NOMO-1 (cell line): ENCODE results near the gene PPP2R2D.
"Not testable (repeated sequence)": the region's sequence is repeated elsewhere in the genome, so short reads cannot be mapped to it uniquely, and the experiment has no call there.

Source experiments
- DNase-seq, 2 experiments: peaks; one replicate each; lab custom pipeline; 2025; ENCODE audit not compliant: unreplicated experiment in 2 of 2; lab: John Stamatoyannopoulos, UW

Gene PPP2R2D

GRCh38 chr10:131973160-131973951 is 72.5 kb downstream of the PPP2R2D start:
- no peak for DNase-seq

DNA sequence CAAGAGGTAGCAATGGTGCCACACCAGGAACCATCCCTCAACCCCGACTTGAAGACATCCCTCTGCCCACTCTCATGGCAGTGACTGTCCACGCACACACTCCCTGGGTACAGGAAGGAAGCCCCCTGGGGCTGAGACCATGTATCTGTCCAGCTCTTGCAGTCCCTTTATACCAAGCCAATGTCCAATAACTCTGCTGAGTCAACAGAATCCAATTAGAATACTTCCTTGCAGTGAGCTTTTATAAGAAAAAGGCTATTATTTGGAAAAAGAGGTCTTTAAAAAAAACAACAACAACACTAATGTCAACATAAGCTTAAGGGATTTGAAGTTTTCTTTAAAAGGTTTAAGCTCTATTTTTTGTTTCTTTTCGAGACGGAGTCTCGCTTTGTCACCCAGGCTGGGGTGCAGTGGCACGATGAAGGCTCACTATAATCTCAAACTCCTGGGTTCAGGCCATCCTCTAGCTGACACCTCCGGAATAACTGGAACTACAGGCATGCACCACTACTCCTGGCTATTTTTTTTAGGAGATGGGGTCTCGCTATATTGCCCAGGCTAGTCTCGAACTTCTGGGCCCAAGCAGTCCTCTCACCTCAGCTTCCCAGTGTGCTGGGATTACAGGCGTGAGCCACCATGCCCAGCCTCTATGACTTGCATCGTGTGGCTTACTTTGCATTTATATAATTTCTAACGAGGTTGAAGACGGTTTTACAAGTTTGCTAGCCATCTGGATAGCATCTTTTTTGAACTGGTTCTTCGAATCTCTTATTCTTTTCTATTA is 73.4 kb downstream of the PPP2R2D start:
- DNase-seq: no peak

- no peak for DNase-seq
These were observed 74.2 kb downstream of the PPP2R2D start for GRCh38 chr10:131975003-131975402.

GRCh38 chr10:131975796-131976195 is 75.0 kb downstream of the PPP2R2D start:
- no peak for DNase-seq

- no peak for DNase-seq
These were observed 76.7 kb downstream of the PPP2R2D start for GRCh38 chr10:131977323-131978096.

DNA sequence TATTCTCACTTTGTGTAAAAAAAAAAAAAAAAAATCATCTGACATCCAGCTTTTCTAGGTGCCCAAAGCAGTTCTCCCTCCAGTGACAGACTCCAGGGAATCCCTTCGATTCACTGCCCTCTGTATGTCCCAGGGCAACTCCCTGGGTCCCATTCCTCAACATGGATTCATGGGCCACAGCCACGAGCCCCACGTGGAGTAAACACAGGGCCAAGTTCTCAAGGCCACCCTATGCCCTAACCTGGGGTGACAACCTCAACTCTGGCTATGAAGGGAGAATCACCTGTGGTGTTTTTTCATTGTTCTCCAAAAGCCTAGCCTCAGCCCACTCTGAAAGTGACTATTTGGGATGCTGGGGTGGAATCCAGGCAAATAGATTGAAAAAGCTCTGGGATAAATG is 77.6 kb downstream of the PPP2R2D start:
- no peak for DNase-seq

DNA sequence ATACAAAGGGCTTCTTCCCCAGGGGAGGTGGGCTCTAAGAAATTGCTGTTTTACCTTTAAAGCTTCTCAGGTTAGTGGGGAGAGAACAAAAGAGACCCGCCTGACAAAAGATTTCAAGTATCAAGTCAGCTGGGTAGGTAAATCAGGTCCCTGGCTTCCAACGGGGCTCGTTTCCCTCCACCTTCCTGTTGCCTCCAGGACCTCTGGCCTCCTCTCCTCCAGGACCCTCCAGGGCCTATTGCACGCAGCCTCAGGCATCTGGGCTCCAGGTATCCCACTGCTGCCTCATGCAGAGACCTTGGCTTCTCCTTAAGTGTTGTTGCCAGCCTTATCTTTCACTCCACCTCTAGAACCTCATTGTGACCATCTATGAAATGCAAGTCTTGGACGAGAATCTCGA is 78.0 kb downstream of the PPP2R2D start:
- no peak for DNase-seq

- DNase-seq: no peak
These were observed 78.5 kb downstream of the PPP2R2D start for GRCh38 chr10:131979336-131979735.

GRCh38 chr10:131979821-131980270 is 79.0 kb downstream of the PPP2R2D start:
- DNase-seq: no peak

DNA sequence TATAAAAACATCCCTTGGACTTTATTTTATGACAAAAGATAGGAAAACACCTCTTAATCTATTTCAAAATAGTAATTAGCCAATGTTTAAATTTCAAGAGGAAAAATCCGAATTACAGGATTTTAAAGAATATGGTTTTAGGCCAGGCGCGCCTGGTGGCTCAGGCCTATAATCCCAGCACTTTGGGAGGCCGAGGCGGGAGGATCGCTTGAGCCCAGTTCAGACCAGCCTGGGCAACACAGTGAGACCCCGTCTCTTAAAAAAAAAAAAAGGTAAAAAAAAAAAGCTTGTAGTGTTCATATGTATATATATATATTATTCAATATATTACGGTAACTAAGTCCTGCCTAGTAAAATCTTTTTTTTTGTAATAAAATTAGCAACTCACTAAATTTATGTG is 79.5 kb downstream of the PPP2R2D start:
- DNase-seq: no peak

DNA sequence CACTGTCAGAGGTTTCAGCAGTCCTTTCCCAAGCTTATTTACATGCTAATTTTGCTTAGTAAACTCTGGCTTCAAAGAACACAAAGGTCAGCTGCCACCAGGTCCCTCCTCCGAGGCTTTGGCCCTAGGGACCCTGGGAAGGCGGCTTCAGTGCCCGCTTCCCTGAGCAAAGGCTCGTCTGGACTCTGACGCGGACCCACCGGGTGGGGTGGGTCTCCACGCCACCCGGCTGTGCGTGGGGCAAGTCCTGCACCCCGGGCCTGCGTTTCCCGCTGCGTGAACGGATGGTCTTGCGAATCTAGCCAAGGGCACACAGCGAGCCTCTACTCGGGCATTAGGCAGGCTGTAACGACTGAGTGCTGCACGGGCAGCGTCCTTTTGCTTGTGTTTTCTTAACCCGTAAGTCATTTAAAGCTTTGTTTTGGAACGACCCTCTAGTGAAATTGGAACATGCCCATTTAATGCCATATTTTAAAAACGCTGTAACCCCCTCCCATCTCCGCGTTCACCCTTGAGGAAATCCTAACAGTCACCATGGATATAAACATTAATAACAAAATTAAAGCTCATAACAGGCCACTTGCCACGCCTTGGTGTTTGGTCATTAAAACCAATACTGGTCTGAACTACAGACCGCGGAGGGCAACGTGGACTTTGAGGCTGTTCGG is 80.1 kb downstream of the PPP2R2D start:
- DNase-seq: no peak

- peak; percentile 39 to 80 for DNase-seq
These were observed 80.8 kb downstream of the PPP2R2D start, which contains the start of gene BNIP3 for GRCh38 chr10:131981429-131982184. Gene BNIP3 (minus strand): TSS chr10:131981923. CDS start chr10:131981806, 117 bp downstream.

DNA sequence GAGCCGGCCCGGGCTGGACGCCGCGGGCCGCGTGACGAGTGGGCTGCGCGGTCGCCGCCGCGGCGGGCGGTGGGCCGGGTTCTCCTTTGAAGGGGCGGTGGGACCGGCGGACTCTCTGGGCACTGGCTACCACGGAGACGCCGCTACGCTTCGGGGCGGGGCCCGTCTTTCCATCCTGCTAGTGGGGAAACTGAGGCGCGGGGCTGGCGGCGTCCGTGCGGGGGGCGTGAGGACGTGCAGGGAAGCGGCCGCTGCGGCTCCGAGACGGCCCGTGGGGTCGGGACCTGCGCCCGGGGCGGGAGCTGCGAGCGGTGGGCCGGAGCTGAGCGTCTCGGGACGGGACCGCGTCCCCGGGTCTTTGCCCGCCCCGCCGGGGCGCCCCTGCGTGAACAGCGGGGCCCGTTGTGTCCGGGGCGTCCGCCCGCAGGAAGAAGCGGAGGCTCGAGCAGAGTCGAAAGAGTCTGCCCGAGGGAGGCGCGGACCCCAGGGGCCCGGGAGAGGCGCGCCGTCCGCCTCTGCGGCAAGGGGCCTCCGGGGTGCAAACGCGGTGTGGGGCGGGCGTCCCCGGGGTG is 81.5 kb downstream of the PPP2R2D start:
- no peak for DNase-seq

DNA sequence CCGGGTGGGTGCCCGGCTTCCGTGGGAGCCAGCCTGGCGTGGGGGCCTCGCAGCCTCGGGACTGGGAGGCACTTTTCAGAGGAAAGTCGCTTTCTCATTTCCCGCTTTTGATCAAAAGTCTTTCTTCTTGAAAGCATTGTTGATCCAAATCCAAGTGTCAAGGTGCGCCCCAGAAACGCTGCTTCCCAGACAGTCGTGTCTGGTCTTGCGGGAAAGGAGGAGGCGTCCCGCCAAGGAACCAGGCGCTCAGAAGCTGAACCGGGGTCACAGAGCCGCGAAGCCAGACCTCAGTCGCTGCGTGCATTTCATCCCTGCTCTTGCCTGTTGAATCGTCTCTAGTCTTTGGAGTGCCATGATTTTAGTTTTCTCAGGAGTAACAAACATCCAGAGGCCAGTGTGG is 82.0 kb downstream of the PPP2R2D start:
- no peak for DNase-seq

- DNase-seq: no peak
These were observed 83.0 kb downstream of the PPP2R2D start for GRCh38 chr10:131983780-131984179.

DNA sequence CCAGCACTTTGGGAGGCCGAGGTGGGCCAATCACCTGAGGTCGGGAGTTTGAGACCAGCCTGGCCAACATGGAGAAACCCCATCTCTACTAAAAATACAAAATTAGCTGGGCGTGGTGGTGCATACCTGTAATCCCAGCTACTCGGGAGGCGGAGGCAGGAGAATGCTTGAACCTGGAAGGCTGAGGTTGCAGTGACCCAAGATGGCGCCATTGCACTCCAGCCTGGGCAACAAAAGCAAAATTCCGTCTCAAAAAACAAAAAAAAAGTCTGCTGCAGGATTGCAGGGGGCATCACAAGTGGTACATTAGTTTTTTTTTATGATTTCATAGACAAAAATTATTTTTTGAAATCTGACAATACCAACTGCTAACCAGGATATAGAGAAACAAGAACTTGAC is 86.0 kb downstream of the PPP2R2D start:
- not testable (repeated sequence) for DNase-seq

GRCh38 chr10:131987301-131987700 is 86.5 kb downstream of the PPP2R2D start:
- not testable (repeated sequence) for DNase-seq

DNA sequence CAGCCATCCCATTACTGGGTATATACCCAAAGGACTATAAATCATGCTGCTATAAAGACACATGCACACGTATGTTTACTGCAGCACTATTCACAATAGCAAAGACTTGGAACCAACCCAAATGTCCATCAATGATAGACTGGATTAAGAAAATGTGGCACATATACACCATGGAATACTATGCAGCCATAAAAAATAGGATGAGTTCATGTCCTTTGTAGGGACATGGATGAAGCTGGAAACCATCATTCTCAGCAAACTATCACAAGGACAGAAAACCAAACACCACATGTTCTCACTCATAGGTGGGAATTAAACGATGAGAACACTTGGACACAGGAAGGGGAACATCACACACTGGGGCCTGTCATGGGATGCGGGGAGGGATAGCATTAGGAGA is 87.0 kb downstream of the PPP2R2D start:
- DNase-seq: not testable (repeated sequence)

GRCh38 chr10:131991726-131992125 is 90.9 kb downstream of the PPP2R2D start:
- no peak for DNase-seq
